HG02852 (cell line): Measurements from ENCODE around the gene CBLB.

ENCODE experiments used
- ATAC-seq: cut with Tn5 transposase; IDR thresholded peaks from one replicate; pipeline ENCODE4 v1.9.1; 2021; ENCODE audit warnings: mild to moderate bottlenecking, moderate library complexity; ENCODE audit not compliant: unreplicated experiment

The CBLB gene

GRCh38 chr3:105791919-105792786 lies 76.7 kb downstream of the CBLB start:
- no peak for ATAC-seq

GRCh38 chr3:105791131-105791530 lies 77.7 kb downstream of the CBLB start:
- no peak for ATAC-seq

GRCh38 chr3:105790534-105790933 lies 78.3 kb downstream of the CBLB start:
- no peak for ATAC-seq

GRCh38 chr3:105788593-105788992 lies 80.2 kb downstream of the CBLB start:
- no peak for ATAC-seq

GRCh38 chr3:105787453-105787852 lies 81.4 kb downstream of the CBLB start:
- no peak for ATAC-seq

GRCh38 chr3:105786990-105787389 lies 81.8 kb downstream of the CBLB start:
- ATAC-seq, result no peak

- no peak for ATAC-seq
Measured at GRCh38 chr3:105786241-105786640, 82.6 kb downstream of the CBLB start.

- ATAC-seq, result no peak
Measured at GRCh38 chr3:105785803-105786202, 83.0 kb downstream of the CBLB start.

- ATAC-seq, result no peak
Measured at GRCh38 chr3:105783631-105784030, 85.2 kb downstream of the CBLB start.

- no peak for ATAC-seq
Measured at GRCh38 chr3:105781871-105782270, 86.9 kb downstream of the CBLB start.

- ATAC-seq, result no peak
Measured at GRCh38 chr3:105780107-105780506, 88.7 kb downstream of the CBLB start.

GRCh38 chr3:105775368-105775767 lies 93.4 kb downstream of the CBLB start:
- ATAC-seq, result no peak

GRCh38 chr3:105774444-105775180 lies 94.2 kb downstream of the CBLB start:
- ATAC-seq, result peak; percentile 61

- no peak for ATAC-seq
Measured at GRCh38 chr3:105773291-105773690, 95.5 kb downstream of the CBLB start.

GRCh38 chr3:105772635-105773034 lies 96.2 kb downstream of the CBLB start:
- no peak for ATAC-seq

GRCh38 chr3:105771392-105771791 lies 97.4 kb downstream of the CBLB start:
- no peak for ATAC-seq

- no peak for ATAC-seq
Measured at GRCh38 chr3:105770410-105770809, 98.4 kb downstream of the CBLB start.

GRCh38 chr3:105767776-105768175 lies 101.0 kb downstream of the CBLB start:
- ATAC-seq, result no peak

GRCh38 chr3:105767216-105767615 lies 101.6 kb downstream of the CBLB start:
- no peak for ATAC-seq

GRCh38 chr3:105765308-105765639 lies 103.5 kb downstream of the CBLB start:
- ATAC-seq, result no peak

GRCh38 chr3:105764378-105765307 lies 104.2 kb downstream of the CBLB start:
- peak; percentile 64 for ATAC-seq
